ENCODE measurements around the gene ARHGAP23. TPM values are rescaled to one million over a fixed set of nuclear protein-coding genes. Genes with fewer than 3 reads are reported as not detected.

ARHGAP23 gene
- total RNA-seq, 1 donor from 2014 or later: 28.4 TPM

GRCh38 chr17:38554430-38555350 is 126.4 kb downstream of the ARHGAP23 start:
- no peak for DNase-seq (ENCODE audit: low read depth)
- no peak overlapping the region for H3K4me3 ChIP-seq (ENCODE audit: low read depth, low read length)
- TF ChIP-seq CTCF (conservative IDR thresholded peaks at IDR 0.05; ENCODE audit: low read depth, low read length): no peak

GRCh38 chr17:38556239-38556638 is 128.0 kb downstream of the ARHGAP23 start:
- no peak overlapping the region for H3K4me3 ChIP-seq (ENCODE audit: low read depth, low read length)
- DNase-seq (ENCODE audit: low read depth): no peak
- TF ChIP-seq CTCF (conservative IDR thresholded peaks at IDR 0.05; ENCODE audit: low read depth, low read length): no peak

- DNase-seq (ENCODE audit: low read depth): no peak
- peak overlapping the region; percentile 19 for H3K4me3 ChIP-seq (ENCODE audit: low read depth, low read length)
- TF ChIP-seq CTCF (conservative IDR thresholded peaks at IDR 0.05; ENCODE audit: low read depth, low read length): no peak
Observed at GRCh38 chr17:38557396-38557795, 129.1 kb downstream of the ARHGAP23 start.

GRCh38 chr17:38557836-38558727 is 129.8 kb downstream of the ARHGAP23 start:
- peak; percentile 86 for TF ChIP-seq CTCF (conservative IDR thresholded peaks at IDR 0.05; ENCODE audit: low read depth, low read length)
- DNase-seq (ENCODE audit: low read depth): peak; percentile 81
- peak overlapping the region; percentile 54 for H3K4me3 ChIP-seq (ENCODE audit: low read depth, low read length)

GRCh38 chr17:38558728-38559050 is 130.4 kb downstream of the ARHGAP23 start:
- H3K4me3 ChIP-seq (ENCODE audit: low read depth, low read length): peak overlapping the region; percentile 54
- no peak for DNase-seq (ENCODE audit: low read depth)
- no peak for TF ChIP-seq CTCF (conservative IDR thresholded peaks at IDR 0.05; ENCODE audit: low read depth, low read length)

- no peak for TF ChIP-seq CTCF (conservative IDR thresholded peaks at IDR 0.05; ENCODE audit: low read depth, low read length)
- H3K4me3 ChIP-seq (ENCODE audit: low read depth, low read length): peak overlapping the region; percentile 54
- DNase-seq (ENCODE audit: low read depth): peak; percentile 36
Observed at GRCh38 chr17:38559051-38559879, 131.0 kb downstream of the ARHGAP23 start.
